ENCODE data around the gene PPID.
"Not testable (repeated sequence)": the region's sequence is repeated elsewhere in the genome, so short reads cannot be mapped to it uniquely, and the experiment has no call there.

Gene PPID

GRCh38 chr4:158666892-158667291, 56.3 kb downstream of the PPID start:
- H3K27me3 ChIP-seq (ENCODE audit: insufficient read depth, low read depth): no peaks in the 10 kb centered on the region
- H2AFZ ChIP-seq (ENCODE audit: low read depth): no peak overlapping the region
- H3K4me3 ChIP-seq (IDR thresholded peaks at IDR 0.05; ENCODE audit: insufficient read depth, low read depth, low read length): no peak overlapping the region
- H3K79me2 ChIP-seq (ENCODE audit: insufficient read depth, low read depth): peaks cover 44% of the 10 kb centered on the region
- TF ChIP-seq CTCF (conservative IDR thresholded peaks at IDR 0.05; ENCODE audit: low read depth, low read length): no peak
- H3K9ac ChIP-seq: no peak overlapping the region
- peaks cover 21% of the 10 kb centered on the region for H3K4me1 ChIP-seq (ENCODE audit: low read depth, poor library complexity, severe bottlenecking)
- no peak overlapping the region for H3K27ac ChIP-seq
- no peaks in the 10 kb centered on the region for H3K36me3 ChIP-seq (ENCODE audit: insufficient read depth)
- no peaks in the 10 kb centered on the region; the same call in 1 of the 2 replicates for H4K20me1 ChIP-seq (ENCODE audit: insufficient read depth)
- H3K4me2 ChIP-seq: no peak overlapping the region

- H3K4me3 ChIP-seq (IDR thresholded peaks at IDR 0.05; ENCODE audit: insufficient read depth, low read depth, low read length): no peak overlapping the region
- TF ChIP-seq CTCF (conservative IDR thresholded peaks at IDR 0.05; ENCODE audit: low read depth, low read length): no peak
- no peak overlapping the region for H3K27ac ChIP-seq
- H3K4me2 ChIP-seq: no peak overlapping the region
- H2AFZ ChIP-seq (ENCODE audit: low read depth): no peak overlapping the region
- H3K4me1 ChIP-seq (ENCODE audit: low read depth, poor library complexity, severe bottlenecking): peaks cover 18% of the 10 kb centered on the region
- H3K79me2 ChIP-seq (ENCODE audit: insufficient read depth, low read depth): peaks cover 30% of the 10 kb centered on the region
- H3K27me3 ChIP-seq (ENCODE audit: insufficient read depth, low read depth): no peaks in the 10 kb centered on the region
- H3K9ac ChIP-seq: no peak overlapping the region
- no peaks in the 10 kb centered on the region; the same call in 1 of the 2 replicates for H4K20me1 ChIP-seq (ENCODE audit: insufficient read depth)
- H3K36me3 ChIP-seq (ENCODE audit: insufficient read depth): no peaks in the 10 kb centered on the region
Observed at GRCh38 chr4:158664806-158665205, 58.4 kb downstream of the PPID start.

GRCh38 chr4:158663707-158664625, 59.2 kb downstream of the PPID start:
- not testable (repeated sequence) for H3K4me2 ChIP-seq; H3K27me3 ChIP-seq (ENCODE audit: insufficient read depth, low read depth); H4K20me1 ChIP-seq (ENCODE audit: insufficient read depth); H2AFZ ChIP-seq (ENCODE audit: low read depth); H3K27ac ChIP-seq; H3K4me3 ChIP-seq (IDR thresholded peaks at IDR 0.05; ENCODE audit: insufficient read depth, low read depth, low read length); H3K9ac ChIP-seq; H3K36me3 ChIP-seq (ENCODE audit: insufficient read depth)
- Histone ChIP-seq H3K4me1 (ENCODE audit: low read depth, poor library complexity, severe bottlenecking) (peaks cover 10% of the 10 kb centered on the region), H3K79me2 (ENCODE audit: insufficient read depth, low read depth) (peaks cover 22% of the 10 kb centered on the region)

GRCh38 chr4:158663255-158663654, 59.9 kb downstream of the PPID start:
- H3K27me3 ChIP-seq (ENCODE audit: insufficient read depth, low read depth); H4K20me1 ChIP-seq (ENCODE audit: insufficient read depth); H3K36me3 ChIP-seq (ENCODE audit: insufficient read depth); H3K9ac ChIP-seq; H3K4me3 ChIP-seq (IDR thresholded peaks at IDR 0.05; ENCODE audit: insufficient read depth, low read depth, low read length); H3K4me1 ChIP-seq (ENCODE audit: low read depth, poor library complexity, severe bottlenecking); H2AFZ ChIP-seq (ENCODE audit: low read depth); H3K27ac ChIP-seq; H3K4me2 ChIP-seq: not testable (repeated sequence)
- peaks cover 15% of the 10 kb centered on the region for H3K79me2 ChIP-seq (ENCODE audit: insufficient read depth, low read depth)
